ENCODE data around the gene C1R.

The C1R gene

GRCh38 chr12:7096006-7096932, 4.0 kb upstream of the C1R start:
- DNase-seq: no peak

DNA sequence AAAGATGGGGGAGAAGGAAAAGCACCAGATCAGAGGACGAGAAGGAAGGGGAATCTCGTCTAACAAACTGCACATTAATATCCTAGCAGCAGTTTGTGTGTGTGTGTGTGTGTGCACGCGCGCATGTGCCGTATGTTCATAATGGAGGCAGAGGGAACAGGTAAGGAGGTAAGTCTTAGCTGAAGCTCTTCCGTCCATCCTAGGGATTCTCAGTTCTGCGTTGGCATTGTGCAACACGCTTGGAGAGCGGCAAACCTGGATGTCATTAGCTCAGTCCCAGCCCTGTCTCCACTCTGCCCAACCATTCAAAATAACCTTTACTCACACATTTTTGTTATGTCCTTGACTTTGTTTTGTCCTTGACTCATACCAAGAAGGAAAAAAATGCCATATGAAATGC, 1.6 kb upstream of the C1R start:
- no peak for DNase-seq

DNA sequence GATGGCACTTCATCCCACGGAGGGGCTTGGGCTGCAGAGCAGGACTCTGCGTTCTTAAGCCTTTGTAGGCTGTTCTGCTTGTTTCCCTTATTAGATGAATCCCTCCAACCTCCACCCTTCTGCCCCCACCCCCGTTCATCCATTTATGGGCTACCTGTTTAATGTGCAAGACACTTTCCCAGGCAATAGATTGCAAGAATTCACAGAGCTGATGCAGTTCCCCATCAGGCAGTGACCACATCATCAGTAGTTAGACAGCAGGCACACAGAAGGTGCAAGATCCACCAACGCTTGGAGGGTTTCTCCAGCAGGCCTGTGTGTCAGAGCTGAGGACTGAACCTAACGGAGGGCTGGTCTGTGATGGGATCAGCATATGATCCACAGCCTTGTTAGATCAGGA, 1.2 kb upstream of the C1R start:
- DNase-seq: no peak

DNA sequence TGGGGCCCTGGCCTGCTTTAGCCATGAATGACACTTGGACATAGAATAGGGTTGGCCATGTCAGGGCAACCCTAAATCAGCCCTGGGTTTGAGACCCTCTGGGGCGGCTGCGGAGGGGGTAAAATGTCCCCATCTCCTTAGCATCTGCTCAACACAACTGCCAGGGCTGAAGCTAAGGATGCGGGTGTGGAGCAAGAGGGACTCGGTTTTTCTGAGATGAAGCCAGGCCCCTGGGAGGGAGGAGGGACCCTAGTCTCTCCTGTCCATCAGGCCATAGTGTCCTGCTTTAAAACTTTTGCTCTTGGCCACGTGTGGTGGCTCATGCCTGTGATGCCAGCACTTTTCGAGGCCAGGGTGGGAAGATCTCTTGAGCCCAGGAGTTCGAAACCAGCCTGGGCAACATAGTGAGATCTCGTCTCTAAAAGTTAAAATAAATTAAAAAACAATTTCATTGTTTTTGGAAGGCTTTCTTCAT, 778 bp upstream of the C1R start:
- DNase-seq: no peak

GRCh38 chr12:7091660-7092228, 501 bp downstream of the C1R start:
- no peak for DNase-seq

DNA sequence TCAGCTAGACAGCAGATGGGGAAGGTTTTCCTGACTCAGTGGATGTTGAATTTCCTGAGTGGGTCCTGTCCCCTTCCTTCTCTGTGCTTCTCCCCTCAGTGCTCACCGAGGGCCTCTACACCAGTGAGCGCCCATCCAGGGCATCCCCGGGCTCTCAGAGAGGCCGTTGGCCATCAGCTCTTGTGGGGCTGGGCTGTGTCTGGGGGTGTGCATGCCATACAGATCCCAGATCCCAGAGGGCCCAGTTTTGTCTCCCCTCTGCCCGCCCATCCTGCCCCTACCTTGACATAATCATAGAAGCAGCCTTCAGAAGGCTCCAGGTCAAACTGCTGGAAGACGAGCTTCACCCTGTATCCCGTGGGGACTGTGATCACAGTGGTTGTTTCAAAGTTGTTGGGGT, 1.1 kb downstream of the C1R start:
- DNase-seq: no peak

DNA sequence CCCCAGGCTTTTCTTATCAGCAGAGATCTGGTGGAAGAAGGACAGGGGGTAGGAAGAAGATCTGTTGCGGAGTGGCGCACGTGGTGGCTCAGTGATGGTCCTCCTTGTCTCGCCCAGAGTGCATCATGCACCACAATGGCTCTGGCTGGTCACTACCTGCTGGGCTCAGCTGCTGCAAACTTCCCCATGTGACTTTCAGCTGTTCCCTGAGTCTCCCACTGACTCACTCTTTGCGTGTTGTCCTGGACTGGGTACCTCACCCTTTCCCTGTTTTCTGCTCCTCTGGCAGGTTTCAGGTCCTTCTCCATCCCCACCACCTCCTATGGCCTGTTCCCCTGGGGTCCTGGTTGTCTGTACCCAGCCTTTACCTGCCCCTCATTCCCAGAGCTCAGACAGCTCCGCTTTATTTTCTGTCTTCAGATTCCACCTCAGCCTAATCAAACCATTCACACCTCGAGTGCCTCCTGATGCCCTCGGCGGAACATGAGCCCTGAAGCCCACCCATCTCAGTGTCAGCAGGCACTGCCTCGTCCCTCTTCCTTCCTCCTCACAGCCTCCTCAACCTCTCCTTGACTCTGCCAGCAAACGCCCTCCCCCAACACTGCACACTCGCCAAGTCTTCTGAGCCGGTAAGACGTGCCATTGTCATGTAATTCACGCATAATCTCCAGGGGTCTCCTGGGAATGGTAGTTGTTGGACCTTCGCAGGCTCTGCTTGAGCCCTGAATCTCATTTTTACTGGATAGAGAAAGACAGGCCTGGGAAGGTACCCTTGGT, 1.8 kb downstream of the C1R start:
- no peak for DNase-seq

DNA sequence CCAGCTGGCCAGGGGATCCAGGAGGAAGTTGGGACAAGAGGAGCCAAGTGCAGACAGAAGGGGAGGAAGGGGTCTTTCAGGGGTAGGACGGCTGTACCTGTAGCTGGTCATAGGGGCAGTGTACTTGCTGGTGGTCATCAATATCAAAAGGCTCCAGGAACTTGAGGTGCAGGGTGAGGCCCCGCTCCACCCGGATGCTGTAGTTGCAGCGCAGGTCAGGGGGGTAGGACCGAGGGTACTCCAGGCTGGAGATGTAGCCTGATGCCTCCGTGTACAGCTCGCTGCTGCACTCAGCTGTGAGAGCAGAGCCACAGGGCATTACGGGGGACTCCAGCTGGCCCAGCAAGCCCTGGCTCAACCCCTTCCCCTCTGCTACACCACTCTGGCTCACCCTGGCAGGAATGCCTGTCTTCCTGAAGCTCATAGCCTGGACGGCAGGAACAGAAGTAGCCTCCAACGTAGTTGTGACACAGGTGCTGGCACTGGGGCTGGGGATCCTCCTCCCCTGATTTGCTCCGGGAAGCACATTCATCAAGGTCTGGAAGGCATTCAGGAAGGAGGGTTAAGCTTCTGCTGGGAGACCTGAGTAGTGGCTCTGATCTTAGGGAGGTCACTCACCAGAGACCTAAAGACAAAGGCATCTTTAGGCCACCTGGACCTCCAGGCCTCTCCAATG, 2.9 kb downstream of the C1R start:
- DNase-seq: no peak

- no peak for DNase-seq
Observed at GRCh38 chr12:7083125-7083524, 9.1 kb downstream of the C1R start.

DNA sequence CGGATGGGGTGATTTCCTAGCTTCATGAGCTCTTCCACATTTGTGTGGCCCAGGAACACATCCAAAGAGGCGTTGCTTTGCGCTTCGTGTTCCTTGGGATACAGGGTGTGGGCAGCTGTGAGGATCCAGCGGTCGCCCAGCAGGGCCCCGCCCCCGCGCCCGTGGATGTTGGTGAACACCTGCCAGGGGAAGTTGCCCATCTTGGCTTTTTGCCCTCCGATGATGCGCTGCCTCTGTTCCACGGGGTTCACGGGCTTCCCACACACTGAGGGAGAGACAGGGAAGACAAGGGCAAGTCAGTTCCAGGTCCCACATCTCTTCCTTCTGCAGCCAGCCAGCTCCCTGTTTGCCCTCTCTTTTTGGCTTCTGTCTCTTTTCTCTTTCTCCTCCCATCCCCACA, 11.2 kb downstream of the C1R start:
- DNase-seq: no peak

- no peak for DNase-seq
Observed at GRCh38 chr12:7079826-7080125, 12.5 kb downstream of the C1R start.

GRCh38 chr12:7078163-7078562, 14.1 kb downstream of the C1R start:
- DNase-seq: no peak

DNA sequence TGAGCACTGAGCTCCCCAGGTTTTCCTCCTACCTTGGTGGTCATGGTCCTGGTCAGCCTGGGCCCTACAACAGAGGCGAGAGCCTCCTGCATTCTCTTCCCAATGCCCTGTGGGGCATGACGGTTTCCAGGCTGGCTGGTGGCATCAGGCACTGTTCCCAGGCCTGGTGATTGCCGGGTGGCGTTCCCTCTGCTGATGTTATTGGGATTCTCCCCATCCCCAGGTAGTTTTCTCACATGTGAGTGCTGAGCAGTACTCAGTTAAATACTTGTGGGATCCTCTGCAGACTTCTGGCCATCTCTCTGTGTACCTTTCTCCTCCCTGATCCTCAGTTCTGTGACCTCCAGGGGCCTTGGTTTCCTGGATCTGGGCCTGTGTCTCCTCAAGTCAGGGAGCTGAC, 15.8 kb downstream of the C1R start:
- no peak for DNase-seq

- no peak for DNase-seq
Observed at GRCh38 chr12:7075939-7076338, 16.3 kb downstream of the C1R start.

DNA sequence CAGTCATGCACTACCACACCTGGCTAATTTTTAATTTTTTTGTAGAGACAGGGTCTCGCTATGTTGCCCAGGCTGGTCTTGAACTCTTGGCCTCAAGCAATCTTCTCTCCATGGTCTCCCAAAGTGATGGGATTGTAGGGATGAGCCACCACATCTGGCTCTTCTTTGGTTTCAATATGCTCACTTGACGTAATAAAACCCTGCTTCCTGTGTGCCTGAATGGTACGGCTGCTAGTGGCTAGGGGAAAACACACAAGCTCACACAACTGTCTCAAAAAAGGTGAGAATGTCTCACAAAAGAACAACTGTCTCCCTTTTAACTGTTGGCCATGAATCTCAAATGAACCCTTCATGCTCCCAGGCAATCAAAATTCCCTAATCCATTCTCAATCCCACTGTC, 16.7 kb downstream of the C1R start:
- DNase-seq: no peak

GRCh38 chr12:7073946-7074345, 18.3 kb downstream of the C1R start:
- DNase-seq: no peak

DNA sequence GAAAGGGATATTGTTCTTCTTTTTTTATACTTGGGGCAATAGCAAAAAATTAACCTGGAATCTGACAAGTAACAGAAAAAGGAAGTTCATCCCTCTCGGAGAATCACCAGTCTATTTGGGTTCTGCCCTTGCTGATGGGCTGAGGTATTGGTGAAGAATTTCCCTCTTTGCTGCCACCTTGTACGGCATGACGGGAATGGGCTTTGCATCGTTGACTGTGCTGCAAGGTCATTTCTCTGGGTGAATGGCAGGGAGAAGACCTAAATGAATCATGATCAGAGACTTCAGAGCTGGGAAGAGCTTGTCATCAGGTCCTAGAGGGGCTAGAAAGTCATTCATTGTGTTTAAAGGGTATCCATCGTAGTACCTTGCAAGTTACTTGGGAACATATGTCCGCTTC, 19.7 kb downstream of the C1R start:
- DNase-seq: no peak

DNA sequence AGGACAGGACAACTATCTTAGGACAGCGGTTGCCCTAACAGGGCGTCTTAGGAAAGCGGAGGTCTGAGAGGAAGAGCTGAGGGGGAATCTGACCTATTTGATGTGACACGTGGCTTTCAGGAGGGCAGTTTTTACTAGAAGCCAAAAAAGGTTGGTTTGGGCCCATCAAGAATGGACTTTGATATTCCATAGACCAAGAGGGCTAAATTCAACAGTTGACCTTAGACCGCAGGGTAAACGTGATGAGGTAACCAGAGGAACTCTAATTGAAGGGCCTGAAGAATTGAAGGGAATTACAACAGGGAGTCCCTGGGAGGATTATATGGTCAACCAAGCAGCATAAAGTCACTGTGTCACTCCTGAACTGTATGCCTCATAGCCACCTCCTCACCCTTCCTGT, 20.2 kb downstream of the C1R start:
- DNase-seq: no peak

GRCh38 chr12:7069386-7069785, 22.9 kb downstream of the C1R start:
- no peak for DNase-seq

GRCh38 chr12:7068994-7069346, 23.3 kb downstream of the C1R start:
- no peak for DNase-seq

- DNase-seq: no peak
Observed at GRCh38 chr12:7068240-7068993, 23.8 kb downstream of the C1R start.

DNA sequence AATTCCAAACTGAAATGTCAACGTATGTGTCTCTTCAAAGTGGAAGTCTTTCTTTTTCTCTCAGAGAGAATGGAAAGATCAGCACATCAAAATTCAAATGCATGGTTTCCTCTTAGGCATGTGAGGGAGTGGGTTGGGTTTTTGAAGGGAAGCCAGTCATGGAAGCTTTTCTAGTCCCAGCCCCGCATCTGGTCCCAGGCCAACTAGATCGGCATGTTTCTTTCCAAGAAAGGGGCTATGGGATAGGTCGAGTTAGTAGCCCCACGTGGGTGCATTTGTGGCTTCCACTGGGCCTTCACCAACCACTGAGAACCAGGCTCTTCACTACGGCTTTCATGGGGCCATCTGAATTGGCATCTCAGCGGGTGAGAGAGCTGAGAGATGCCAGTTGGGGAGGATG, 25.1 kb downstream of the C1R start:
- no peak for DNase-seq

DNA sequence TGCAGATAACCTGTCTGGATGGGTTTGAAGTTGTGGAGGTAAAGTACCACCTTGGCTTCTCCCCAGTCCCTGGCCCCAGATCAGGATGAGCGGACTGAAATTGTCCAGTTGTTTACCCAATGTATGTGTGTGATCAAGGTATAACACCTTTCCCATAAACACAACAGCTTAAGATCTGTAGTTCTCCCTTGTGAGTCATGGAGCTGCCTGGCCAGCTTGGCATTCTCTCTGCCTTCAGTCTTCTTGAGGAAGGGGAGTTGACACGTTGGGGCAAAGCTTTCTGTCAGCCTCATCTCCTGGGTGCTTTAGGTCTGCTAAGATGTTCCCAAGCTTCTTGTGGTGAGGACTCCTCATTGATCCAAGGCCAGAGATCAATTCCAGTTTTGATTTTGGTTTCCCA, 25.6 kb downstream of the C1R start:
- no peak for DNase-seq

Measured in NCI-H1417 treated with DMSO at 0.1 percent for 48 hours (cell line).